Measurements from ENCODE around the gene CPZ.

The CPZ gene

DNA sequence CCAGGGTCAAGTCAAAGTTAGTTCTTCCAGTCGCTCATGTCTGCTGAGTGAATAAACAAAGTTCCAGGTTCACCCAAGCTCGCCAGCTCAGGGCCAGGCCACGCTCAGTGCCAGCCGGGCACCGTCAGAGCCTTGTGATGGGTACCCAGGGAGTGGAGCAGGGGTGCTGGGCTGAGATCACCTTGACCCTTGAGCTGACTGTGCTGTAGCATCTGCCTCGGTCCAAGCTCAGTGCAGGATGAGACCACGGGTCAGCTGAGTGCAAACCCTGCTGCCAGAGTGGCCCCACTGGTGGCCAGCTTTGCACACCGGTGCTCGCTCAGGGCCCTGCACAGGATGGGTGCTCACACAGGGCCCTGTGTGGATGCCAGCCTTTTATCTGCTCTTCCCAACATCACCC is 4.3 kb downstream of the CPZ start:
- FAIRE-seq, result no peak

DNA sequence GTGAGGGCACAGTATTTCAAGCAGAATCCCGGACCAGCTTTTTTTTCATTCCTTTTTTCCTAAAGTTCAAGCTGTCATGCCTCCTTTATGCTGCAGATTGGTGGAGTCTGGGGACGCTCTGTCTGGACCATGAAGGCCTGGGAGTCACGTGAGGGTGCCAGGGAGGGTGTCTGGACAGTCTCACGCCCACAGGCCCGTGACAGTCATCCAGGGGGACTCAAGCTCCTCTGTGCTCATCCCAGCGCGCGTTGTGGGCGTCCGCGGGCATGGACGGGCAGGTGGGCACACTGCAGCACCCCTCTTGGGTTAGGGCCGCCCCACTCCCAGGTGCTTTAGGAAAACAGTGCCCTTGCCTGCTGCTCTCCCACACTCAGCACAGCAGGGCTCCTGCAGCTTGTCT is 4.8 kb downstream of the CPZ start:
- FAIRE-seq, result no peak

DNA sequence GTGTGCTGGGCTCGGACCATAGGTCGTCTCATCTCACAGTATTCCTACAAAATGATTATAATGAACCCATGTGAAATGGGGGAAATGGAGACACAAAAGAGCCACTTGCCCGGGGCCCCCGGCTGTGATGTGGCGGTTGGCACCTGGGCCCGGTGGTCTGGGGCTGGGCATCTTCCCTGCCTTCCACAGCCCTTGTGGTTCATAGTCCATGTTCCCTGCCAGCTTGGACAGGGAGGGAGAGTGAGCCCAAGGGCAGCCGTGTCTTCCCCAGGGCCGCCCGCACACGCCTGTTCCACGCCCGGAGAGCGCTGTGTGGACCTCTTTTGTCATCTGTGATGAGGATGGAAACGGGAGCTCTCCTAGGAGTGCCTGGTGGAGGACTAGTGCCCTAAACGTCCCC is 5.2 kb downstream of the CPZ start:
- no peak for FAIRE-seq

DNA sequence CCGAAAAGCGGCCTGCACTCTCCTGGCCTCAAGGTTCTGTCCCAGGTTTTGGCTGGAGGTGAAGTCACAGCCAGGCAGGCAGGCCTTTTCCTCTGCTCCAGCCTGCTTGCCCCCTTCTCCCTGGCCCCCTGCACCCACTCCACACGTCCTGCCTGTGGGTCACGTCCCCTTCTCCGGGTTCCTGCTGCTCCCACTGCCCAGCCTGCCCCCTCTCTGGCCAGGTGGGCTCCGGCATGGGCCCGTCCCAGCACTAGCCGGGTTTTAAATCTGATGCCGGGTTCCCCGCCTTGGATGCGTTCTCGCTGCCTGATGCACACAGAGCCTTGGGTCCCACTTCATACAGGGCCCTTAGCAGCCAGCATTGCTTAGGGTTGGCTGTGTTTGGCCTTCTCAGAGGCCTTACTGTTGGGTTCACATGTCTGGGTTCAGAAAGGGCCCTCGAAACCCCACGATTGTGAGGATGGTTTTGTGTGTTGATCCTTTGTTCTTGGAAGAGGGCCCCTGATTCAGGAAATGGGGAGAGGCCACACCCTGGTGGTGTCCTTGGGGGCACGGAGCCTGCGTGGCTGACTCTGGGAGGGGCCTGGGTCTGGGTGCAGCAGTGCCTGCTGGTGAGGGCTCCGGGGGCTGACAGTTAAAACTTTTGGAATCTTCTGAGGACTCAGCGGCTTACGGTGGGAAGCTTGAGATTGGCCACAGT is 6.0 kb downstream of the CPZ start:
- no peak for FAIRE-seq

DNA sequence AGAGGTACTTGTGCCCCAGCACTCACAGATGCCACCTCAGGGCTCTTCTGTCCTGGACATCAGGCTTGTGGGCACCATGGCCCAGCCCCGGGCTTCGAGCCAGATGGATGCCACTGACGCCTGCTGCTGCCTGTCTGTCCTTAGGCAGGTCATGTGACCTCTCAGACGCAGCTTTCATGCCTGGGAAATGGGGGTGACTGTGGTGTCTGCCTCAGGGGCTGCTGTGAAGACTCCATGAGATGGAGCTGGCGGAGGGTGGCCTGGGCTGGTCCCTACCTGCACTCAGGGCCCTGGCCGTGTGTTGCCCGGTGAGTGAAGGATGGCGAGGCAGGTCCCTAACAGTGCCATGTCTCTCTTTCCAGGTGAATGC is 6.5 kb downstream of the CPZ start:
- FAIRE-seq, result no peak

DNA sequence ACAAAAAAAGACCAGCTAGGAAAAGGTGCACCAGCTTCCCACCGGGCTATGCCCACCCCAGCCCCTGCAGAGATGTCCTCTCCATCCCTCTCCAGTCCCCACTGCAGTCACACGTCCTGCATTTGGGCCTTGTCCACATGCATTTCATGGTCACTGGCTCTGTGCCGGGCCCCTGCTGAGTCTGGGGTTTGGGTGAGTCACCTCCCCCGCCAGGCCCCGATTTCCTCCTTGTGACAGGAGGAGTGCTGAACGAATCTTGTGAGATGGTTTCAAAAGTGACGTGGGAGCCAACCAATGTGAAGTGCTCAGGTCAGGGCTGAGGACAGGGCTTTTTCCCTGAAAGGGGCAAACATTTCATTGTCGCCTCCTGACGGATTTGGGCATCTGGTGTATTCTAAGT is 7.1 kb downstream of the CPZ start:
- FAIRE-seq, result no peak

DNA sequence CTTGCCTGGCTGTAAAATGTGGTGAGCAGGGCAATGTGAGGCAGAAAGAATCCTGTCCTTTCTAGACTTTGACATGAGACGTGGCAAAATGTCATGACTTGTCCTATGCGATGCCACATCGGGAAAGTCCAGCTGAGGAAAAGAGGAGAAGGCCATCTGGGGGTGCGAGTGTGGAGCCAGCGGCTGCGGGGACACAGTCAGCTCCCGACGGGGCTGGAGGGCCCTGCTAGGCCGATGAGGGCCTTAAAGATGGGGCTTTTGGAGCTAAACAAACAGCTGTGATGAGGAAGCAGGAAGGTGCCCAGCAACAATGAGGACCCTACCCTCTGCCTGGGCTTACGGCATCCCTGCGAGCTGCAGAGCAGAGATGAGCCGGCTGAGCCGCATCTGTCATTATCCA is 7.7 kb downstream of the CPZ start:
- no peak for FAIRE-seq

DNA sequence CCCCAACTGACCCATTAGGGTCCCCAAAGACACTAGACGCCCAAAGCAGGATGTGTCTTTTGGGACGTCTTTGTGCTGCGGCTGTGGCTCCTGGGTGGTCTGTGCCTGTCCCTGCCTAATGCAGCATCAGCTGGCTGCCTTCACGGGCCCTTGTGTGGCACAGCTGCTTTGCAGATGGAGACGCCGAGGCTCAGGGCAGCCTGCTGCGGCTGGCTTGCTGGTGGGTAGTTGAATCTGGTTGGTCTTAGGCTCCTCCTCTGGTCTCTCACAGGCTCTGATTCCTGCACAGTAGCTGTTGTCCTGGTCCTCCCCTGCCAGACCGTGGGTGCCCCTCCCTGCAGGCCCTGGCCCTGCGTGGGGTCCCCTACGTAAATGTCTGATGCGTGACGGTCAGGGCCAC is 8.1 kb downstream of the CPZ start:
- FAIRE-seq, result no peak

DNA sequence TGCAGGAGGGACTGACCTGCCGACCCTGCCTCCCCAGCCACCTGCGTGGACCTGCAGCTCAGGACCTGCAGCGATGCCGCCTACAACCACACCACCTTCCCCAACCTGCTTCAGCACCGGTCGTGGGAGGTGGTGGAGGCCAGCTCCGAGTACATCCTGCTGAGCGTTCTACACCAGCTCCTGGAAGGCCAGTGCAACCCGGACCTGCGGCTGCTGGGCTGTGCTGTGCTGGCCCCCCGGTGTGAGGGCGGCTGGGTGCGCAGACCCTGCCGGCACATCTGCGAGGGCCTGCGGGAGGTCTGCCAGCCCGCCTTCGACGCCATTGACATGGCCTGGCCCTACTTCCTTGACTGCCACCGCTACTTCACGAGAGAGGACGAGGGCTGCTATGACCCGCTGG is 8.5 kb downstream of the CPZ start:
- no peak for FAIRE-seq

DNA sequence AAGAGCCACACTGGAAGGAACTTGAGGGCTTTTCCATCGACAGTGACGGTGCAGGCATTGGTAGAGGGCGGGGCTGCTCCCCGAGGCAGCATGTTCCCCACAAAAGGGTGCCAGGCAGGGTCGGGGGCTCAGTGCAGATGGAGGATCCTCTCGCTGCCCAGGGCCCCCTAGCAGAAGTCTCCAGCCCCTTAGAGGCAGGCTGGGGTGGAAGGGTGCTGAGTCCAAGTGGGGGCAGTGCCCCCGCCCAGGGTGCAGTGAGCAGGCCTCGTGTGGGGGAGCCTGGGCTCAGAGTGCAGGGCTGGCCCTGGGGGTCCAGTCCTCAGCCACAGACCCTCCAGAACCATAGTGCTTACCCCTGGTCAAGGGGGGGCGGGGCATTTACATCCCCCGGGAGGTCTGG is 9.0 kb downstream of the CPZ start:
- FAIRE-seq, result no peak

DNA sequence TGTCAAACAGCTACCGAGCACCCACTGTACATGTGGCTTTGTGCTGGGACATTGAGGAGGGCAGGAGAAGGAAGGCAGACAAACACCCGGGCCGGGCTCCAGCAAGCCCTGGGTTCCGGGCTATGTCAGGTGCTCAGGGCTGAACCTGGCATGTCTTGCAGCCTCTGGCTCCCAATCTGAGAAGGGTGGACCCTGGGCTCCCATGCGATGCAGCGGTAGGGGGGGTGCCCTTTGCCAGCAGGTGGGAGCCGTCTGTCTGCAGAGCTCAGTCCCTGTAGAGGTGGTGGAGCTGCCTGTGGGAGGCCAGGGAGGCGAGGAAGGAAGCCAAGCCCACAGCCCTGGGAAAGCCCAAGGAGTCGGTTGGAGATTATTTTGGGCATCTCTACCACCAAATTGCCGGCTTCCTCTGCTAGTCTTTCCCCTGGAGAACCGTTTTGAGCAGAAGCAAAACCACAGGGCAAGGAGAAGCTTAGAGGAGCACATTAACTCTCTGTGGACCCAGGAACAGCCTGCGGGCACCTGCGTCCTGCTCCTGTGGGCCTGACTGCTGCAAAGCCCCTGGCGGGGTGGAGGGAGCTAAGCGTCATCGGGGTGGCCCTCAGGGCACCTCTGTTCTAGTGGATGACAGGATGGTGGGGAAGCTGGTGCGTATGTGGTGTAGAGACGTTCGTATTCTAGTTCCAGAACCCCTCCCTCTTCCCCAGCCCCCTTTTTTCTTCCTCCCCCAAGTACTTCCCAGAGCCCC is 10.3 kb downstream of the CPZ start:
- no peak for FAIRE-seq

DNA sequence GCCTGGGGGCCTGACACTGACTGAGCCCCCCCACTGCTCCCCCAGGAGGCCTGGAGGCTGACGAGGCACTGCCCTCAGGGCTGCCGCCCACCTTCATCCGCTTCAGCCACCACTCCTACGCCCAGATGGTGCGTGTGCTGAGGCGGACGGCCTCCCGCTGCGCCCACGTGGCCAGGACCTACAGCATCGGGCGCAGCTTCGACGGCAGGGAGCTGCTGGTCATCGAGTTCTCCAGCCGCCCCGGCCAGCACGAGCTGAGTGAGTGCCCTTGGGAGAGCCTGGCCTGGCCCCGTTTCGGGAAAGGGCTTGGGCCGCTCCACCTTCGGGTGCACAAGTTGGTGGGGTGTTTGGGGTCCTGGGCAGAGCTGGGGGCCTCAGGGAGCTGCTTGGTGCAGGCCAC is 11.4 kb downstream of the CPZ start:
- no peak for FAIRE-seq

DNA sequence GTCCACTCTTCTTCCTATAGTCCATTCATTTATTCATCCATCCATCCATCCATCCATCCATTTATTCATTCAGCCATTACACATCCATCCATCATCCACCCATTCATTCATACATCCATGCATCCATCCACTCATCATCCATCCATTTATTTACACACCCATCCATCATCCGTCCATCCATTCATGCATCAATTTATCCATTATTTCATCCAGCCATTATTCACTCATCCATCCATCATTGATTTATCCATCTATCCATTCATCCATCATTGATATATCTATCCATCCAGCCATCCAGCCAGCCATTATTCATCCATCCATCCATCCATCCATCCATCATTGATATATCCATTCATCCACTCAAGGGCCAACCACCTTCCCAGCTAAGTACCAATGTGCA is 12.7 kb downstream of the CPZ start:
- FAIRE-seq, result no peak

DNA sequence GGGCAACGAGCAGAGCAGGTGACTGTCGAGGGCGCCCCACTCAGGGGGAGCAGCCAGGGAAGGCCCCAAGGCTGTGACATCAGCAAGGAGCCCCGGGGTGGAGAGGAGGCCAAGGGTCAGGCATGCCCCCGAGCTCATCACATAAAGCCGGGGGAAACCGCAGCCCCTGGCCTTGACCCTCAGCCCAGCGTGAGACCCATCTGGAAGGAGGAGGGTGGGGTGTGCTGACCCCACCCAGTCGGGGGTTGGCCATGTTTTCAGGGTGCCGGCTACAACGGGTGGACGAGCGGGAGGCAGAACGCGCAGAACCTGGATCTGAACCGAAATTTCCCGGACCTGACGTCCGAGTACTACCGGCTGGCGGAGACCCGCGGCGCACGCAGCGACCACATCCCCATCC is 13.9 kb downstream of the CPZ start:
- FAIRE-seq, result no peak

DNA sequence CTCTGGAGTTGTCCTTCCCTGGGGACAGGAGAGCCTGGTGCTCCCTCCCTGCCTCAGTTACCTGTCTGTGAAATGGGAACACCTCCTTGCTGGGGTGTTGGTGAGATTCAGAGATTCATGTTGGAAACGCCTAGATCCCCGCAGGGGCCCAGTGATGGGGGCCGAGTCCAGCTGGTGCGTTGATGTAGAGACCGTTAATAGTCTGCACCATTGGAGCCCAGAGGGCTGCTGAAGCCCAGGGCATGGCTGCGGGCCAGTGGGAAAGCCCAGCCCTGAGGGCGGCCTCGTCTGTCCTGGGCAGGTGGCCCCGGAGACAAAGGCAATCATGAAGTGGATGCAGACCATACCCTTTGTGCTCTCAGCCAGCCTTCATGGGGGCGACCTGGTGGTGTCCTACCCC is 14.4 kb downstream of the CPZ start:
- FAIRE-seq, result no peak

DNA sequence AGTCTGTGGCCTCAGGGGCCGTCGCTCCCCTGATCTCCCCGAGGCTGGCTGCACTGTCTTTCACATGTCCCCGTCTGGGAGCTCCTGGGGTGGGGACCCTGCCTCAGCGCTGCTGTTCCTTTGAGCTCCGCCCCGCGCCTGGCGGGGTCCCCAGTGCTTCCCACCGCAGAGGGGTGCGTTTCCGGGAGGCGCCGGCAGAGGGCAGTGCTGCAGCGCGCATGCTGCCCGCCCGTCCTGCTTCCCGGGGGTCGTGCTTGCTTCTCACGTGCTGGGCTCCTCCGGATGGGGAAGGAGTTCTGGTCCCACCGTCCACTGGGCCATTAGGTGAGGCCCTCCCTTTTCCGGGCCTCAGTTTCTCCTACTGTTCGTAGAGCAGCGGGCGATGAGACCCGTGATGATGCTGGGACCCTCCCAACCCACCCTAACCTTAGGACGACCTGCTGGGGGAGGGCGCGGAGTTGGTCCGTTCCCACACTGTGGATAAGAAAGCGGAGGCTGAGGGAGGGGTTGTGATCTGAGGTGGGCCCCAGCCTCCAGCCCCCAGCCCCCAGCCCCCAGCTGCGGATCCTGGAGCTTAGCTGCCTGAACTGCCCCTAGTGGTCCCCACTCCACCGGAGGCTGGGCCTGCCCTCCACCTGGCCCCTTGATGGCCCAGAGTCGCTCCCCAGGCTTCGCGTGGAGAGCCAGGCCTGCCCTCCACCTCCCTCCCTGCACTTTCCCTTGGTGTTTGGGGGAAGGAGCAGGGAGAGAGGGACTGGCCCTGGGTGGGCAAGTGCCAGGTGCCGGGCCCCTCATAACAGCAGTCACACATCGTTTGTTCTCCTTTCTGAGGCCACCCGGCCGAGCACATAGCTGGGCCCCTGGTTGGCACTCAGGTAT is 15.3 kb downstream of the CPZ start:
- FAIRE-seq, result no peak

DNA sequence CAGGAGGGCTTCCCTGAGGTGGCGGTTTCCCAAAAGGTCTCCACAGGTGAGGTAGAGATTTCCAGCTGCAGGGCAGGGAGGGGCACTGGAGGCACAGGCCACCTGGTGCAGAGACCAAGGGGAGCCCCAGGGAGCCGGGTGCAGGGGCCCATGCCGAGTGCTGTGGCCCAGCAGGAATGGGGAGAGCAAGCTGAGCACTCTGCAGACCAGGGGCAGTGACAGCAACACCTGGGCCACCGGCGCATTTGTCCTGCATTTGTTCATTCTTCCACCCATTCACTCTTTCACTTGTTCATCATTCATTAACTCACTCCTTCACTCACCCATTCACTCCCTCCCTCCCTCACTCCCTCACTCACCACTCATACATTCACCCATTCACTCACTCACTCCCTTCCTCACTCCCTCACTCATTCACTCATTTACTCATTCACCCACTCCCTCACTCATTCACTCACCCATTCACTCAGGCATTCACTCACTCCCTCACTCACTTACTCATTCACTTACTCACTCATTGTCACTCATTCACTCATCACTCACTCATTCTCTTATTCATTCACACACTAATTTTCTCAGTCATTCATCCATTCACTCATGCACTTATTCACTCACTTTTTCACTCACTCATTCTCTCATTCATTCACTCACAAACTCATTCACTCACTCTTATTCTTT is 16.3 kb downstream of the CPZ start:
- no peak for FAIRE-seq

DNA sequence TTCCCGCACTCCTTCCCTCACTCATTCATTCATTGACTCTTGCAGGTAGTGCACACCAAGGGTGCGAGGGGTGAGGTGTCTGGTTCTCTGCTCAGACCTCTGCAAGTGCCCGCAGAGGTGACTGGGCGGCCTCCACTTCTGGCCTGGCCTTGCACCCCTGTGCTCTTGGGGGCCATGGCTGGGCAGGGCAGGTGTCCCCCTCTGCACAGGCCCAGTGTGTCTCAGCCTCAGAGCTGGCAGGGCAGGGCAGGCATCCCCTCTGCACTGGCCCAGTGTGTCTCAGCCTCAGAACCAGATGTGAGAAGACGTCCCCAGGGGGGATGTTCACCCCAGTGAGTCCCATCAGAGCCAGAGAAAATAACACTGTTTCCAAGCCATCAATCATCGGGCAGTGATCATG is 16.8 kb downstream of the CPZ start:
- no peak for FAIRE-seq

DNA sequence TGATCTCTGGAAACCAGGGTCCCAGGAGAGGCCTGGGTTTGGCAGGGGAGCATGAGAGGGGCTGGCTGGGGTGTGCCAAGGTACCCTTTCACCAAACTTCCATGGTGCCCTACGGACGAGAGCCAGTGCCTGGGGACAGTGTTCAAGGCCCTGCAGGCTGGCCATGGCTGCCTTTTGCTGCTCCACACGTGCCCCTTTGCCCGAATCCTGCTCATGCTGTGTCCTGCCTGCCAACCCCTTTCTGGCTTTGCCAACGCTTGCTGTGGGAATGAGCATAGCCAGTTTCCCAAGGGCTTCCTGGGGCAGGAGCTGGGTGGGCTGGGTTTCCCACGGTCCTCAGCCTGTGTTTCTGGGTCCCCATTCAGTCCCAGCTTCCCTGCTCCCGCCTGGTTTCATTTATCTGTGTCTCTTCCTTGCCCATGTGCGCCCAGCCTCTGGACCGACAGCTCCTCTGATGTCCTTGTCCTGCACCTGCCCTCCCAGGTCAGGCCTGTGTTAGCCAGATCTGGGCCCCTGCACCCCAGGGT is 17.3 kb downstream of the CPZ start:
- FAIRE-seq, result no peak

DNA sequence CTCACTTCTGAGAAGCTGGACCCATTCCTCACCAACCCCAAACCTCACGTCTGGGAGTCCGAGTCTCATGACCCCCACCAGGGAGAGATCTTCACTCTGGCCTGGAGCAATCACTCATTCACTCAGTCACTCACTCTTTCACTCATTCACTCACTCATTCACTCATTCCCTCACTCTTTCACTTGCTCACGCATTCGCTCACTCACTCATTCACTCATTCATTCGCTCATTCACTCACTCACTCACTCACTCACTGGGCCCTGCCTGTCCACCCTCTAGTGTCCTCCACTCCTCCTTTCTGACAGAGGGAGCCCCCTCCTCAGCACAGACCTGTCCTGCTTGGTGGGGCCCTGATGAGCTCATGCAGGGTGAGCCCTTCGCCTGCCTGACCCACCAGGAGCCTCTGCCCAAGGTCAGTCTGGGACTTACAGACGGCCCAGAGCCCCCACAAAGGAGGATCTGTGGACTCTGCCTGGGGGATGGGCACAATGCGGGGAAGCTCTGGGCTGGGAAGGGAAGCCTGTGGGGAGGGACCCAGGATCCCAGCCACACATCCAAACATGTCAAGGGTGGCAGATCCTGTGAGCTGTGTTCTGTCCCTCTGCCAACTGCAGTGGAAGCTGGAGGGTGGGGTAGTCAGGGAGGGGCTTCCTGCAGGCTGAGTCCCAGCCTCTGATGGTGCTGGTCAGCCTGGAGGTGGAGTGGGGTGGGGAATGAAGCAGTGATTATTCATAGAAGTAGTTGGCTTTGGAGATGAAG is 18.5 kb downstream of the CPZ start:
- no peak for FAIRE-seq

DNA sequence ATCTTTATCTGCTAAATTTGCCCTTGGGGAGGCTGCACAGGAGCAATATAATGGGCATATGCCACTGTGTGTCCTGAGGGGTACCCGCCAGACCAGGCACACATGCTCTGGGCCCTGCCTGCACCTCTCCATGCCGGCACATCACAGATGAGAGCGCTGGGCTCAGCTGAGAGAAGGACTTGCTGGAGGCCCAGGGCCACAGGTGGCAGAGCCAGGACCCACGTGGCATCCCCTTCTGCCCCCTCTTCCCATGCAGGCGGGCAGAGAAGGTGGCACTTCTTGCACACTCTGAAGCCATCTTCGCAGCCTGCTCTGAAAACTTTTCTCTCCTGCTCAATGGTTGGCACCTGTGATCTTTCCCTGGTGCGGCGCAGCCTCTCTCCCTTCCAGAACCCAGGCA is 20.1 kb downstream of the CPZ start:
- FAIRE-seq, result no peak
